ENCODE data around the gene MAPKAPK2.

Gene MAPKAPK2

DNA sequence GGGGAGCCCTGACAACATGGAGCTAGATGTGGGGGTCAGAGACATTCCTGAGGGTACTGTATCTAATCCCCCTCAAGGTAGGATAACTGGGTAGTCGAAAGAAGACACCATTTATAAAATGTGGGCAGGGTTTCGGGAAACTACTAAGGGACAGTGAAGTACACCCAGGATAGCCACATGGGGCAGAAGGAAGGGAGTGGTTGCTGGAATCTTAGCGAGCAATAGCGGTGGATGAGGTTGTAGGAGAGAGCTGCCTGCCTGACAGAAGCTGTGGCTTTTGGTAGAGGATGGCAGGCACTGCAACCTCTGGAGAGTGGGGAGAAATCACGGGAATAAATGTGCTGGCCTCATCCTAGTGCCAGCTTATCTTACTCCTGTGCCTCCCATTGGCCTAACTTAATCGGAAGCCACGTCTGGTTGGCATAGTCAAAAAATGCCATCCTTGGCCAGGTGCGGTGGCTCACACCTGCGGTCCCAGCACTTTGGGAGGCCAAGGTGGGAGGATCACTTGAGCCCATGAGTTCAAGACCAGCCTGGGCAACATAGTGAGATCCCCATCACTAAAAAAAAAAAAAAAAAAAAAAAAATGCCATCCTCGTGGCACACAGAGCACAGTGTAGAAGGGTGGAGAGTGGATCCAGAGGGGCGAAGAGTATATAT lies 23.4 kb upstream of the MAPKAPK2 start:
- DNase-seq, result no peak

- no peak for DNase-seq
Measured at GRCh38 chr1:206662396-206663092, 22.2 kb upstream of the MAPKAPK2 start.

GRCh38 chr1:206663362-206663761 lies 21.3 kb upstream of the MAPKAPK2 start:
- no peak for DNase-seq

GRCh38 chr1:206663832-206664652 lies 20.7 kb upstream of the MAPKAPK2 start:
- peak; percentile 73 for DNase-seq

DNA sequence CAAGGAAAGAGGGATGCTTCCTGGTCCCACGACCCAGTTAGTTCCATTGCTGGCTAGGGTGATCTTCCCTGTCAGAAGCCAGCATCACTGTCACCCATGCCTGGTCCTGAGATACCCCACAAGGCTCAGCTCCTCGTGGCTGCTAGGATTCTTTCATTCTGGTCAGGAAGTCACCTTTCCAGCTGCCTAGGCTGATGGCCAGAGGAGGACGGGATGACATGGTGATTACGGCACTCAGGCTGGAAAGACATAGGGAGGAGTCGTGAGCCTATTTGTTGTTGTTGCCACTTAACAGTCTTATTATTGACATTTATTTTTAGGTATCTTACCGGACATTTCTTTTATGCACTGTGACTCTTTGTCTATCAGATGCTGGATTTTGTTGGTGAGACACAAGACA lies 20.0 kb upstream of the MAPKAPK2 start:
- no peak for DNase-seq

DNA sequence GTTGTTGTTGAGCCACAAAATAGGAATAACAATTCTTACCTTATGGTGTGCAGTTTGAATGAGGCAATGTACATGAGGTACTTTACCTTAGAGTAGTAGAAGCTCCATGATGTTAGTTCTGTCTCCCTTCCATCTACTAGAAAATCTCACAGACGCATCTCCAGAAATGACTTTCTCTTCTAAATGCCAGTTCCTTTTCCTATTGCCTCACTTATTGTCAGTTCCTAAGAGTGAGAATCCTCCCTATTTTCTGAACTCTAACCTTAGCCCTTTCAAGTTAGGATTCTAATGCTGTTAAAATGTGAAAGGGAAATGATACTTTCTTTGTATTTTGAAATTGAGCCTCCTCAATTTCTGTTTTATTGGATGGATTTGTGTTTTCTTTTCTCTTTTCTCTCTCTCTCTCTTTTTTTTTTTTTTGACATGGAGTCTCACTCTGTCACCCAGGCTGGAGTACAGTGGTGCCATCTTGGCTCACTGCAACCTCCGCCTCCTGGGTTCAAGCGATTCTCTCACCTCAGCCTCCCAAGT lies 18.6 kb upstream of the MAPKAPK2 start:
- DNase-seq, result no peak

GRCh38 chr1:206666954-206667665 lies 17.6 kb upstream of the MAPKAPK2 start:
- DNase-seq, result no peak

DNA sequence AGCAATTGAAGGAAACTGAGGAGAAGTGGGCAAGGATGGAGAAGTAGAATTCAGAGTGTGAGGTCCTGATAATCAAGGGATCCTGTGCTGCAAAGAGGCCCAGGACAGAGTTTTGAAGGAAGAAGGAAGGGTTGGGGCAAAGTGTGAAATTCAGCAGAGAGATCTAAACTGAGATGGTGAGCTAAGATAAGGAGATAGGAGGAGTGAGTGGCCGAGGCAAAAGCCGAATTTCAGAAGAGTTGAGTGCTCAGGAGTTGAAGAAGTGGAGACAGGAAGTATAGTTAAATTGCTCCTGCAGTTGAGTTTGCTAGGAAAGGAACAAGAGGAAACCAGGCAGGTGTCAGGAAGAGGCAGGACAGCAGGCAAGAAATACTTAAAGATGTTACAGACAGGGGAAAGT lies 16.4 kb upstream of the MAPKAPK2 start:
- DNase-seq, result no peak

DNA sequence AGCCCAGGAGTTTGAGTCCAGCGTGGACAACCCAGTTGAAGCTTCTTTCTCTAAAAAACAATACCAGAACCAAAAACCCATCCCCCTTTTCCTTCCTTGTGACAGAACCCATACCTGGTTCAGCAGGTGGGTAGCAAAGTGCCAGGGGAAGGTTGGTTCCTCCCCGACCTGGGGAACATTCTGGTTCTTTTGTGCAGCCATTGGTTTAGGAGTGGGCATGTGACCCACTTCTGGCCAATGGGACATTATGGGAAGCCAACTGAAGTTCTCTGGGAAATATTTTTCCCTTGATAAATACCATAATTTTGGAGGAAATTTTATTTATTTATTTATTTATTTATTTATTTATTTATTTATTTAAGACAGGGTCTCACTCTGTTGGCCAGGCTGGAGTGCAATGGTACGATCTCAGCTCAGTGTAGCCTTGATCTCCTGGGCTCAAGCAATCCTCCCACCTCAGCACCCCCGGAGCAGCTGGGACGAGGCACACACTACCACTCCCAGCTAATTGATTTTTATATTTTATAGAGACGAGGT lies 15.8 kb upstream of the MAPKAPK2 start:
- no peak for DNase-seq

GRCh38 chr1:206672011-206672688 lies 12.6 kb upstream of the MAPKAPK2 start:
- no peak for DNase-seq

DNA sequence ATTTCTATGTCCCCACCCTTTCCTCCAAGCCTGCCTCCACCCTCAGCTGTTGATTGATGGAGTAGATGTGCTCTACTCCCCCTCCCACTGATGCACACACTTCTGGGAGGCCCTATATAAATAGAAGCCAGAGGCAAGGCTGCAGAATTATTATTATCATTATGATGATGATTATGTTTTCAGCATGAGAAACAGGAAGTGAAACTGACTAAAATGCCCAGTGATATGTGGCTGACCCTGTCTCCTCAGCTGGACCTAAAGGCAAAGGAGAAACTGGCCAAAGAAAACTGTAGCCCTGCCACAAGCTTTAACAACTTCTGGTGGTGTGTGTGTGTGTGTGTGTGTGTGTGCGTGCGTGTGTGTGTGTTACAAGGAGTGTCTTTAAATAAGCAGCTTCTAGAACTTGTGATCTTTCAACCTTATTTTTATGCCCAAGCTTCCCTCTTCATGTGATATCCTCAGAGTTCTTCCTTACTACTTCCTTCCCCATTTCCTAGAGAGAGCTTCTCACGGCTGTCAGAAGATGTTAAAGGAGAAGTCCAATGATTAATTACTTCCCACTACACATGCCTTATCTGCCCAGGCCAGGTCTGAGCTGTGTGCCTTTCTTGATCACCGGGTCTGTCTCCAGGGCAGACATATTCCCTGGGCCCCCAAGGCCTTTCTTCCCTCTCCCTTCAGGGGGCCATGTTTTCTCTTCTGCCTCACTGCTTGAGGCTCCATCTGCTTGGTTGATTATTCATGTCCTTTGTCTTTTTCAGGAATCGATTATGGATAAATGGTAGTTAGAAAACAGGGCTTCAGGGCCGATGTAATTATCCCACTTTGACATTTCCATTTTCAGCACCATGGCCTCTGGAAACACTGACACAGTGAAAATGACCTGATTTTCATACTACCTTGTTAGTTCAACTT lies 11.6 kb upstream of the MAPKAPK2 start:
- DNase-seq, result no peak

- no peak for DNase-seq
Measured at GRCh38 chr1:206674236-206674635, 10.5 kb upstream of the MAPKAPK2 start.

GRCh38 chr1:206674745-206675175 lies 9.9 kb upstream of the MAPKAPK2 start:
- no peak for DNase-seq

GRCh38 chr1:206676499-206676898 lies 8.2 kb upstream of the MAPKAPK2 start:
- DNase-seq, result no peak

DNA sequence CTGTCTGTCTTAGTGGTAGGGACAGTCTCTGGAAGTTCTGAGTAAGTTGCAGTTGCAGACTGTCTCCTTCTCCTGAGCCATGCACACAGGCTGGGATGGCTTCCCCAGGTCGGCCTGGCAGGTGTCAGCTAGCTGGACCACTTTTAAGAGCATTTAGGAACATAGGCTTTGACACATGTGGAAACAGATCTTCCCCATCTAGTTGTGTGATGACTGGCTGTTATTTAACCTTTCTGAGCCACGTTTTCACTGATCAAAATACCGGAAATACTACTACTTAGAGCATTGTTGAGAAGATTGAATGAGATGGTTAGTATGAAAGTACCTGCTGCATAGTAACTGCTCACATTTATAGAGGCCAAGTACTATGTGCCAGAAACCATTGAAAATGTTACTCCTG lies 6.2 kb upstream of the MAPKAPK2 start:
- no peak for DNase-seq

DNA sequence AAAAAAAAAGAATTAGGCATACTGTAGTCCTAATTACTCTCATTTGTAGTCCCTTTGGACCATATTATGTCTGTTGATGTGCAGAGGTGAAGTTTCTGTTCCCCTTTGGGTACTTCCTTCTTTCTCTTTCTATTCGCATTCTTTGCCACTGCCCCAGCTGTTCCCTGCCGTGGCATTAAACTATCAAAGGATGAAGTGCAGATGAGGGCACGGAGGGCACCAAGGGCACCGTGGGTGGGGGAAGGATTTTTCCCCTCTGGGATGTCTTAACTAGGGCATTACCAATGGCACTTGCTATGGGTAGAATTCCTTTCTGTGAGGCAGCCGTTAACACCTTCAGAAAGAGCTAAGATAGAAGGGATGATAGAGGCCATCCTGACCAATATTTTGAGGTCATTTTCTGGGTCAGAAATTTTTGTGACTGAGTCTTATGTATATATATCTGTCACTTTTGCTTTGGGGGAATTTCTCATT lies 4.9 kb upstream of the MAPKAPK2 start:
- no peak for DNase-seq

GRCh38 chr1:206680279-206680678 lies 4.4 kb upstream of the MAPKAPK2 start:
- no peak for DNase-seq

DNA sequence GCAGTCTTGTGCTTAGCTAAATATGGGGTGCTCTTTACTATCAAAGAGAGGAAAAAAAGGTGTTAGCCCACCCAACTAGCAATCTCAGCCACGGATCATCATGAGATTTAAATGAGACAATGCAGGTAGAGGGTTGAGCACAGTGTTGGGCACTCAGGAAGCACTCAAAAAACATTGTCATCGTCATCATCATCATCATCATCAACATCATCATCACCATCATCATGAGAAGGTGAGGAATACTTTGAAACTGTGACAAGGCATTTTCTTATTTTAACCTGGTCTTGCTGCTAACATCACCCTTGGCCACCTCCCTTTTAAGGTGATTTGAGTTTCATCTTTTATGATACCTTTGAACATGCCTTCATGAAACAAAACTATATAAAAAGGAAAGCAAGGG lies 3.3 kb upstream of the MAPKAPK2 start:
- no peak for DNase-seq

- DNase-seq, result no peak
Measured at GRCh38 chr1:206682111-206682510, 2.6 kb upstream of the MAPKAPK2 start.

DNA sequence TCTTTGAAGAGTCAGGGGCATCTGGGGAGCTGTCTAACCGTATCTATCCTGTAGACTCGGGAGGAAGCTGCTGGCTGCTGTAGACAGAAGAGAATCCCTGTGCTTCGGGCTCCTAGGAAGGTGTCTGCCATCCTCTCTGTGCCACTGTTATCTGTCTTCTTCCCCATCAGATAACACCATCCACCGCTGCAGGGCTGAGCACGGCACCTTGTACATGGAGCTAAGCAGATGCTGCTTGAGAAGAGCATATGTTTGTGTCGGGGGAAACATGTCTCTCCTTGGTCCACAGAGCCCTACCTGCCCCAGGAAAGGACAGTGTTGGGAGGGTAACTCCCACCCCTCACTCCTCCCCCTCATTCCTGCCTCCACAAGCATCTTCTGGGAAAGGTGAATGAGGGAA lies 1.4 kb upstream of the MAPKAPK2 start:
- no peak for DNase-seq

DNA sequence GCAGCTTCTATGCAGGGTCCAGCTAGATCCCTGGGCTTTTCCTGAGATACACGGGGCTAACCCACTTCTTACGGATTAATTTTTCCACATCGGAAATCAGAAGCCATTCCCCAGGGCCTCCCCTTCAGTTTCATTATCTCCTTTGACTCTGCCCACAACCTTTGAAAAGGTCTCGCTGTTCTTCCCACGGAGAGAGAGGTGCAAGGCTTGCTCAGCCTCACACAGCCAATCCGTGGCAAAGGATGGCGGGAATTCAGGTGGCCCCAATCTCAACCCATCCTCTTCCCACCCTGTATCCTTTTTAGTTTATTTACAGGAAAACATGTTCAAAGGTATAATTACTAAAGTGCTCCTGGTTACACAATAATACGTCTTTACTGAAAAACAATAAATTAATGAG lies 702 bp upstream of the MAPKAPK2 start:
- DNase-seq, result no peak

Data from NCI-H1694 treated with DMSO at 0.1 percent for 48 hours (cell line).